HG02943 (cell line): ENCODE data around the gene RAP1GAP2.
"Not testable (repeated sequence)": the region's sequence is repeated elsewhere in the genome, so short reads cannot be mapped to it uniquely, and the experiment has no call there.

Source experiments
- ATAC-seq: cut with Tn5 transposase; IDR thresholded peaks from one replicate; pipeline ENCODE4 v1.9.1; 2021; ENCODE audit warnings: mild to moderate bottlenecking, low read depth, moderate library complexity; ENCODE audit not compliant: unreplicated experiment

The RAP1GAP2 gene

DNA sequence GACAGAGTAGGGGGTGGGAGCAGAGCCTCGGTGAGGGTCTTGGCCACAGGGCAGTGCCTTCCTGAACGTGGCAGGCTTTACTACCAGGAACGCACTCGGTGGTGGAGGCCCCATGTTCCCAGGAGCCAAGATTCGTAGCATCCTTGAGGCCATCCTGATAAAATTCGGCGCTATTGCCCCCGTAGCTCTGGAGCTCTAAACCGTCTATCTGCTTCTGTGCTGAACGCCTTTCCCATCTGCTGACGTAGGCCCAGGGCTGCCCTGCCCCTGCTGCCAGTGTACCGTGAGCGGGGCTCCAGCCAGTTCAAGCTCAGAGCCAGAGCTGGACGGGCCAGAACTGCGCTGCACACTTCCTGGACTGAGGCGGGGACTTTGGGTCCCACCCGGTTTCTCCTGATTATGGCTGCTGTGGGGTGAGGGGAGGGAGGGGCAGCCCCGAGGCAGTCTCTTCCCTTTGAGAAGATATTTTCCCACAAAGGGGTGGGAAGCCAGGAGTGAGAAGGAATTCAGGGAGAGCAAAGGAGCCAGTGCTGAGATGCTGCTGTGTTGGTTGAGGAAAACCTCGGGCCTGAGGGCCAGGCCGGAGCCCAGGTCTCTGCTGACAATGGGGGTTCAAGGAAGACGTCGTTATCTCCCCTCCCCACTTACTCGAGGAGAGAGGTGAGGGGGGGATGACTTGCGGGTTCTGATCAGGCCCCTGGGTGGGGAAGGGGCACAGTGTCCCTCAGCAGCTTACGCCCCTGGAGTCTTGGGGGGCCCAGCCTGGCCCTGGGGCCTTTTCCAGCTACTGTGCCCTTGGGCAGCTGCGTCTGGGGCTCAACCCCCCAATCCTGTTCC is 237.7 kb downstream of the RAP1GAP2 start:
- no peak for ATAC-seq

DNA sequence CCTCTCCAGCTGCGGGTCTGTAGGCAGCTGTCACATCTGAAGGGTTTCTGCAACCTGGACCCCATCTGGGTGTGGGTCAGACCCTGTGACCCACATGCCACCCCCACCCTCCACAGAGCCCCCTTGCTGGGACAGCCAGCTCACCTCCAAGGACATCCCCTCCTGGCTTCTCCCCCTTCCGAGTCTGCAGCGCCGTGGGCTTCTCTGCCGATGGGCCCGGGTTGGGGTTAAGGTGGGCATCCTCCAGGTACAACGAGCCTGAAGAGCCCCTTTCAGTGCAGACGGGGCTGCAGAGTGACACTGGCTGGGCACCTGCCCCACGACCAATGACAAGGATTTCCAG is 238.3 kb downstream of the RAP1GAP2 start:
- no peak for ATAC-seq

DNA sequence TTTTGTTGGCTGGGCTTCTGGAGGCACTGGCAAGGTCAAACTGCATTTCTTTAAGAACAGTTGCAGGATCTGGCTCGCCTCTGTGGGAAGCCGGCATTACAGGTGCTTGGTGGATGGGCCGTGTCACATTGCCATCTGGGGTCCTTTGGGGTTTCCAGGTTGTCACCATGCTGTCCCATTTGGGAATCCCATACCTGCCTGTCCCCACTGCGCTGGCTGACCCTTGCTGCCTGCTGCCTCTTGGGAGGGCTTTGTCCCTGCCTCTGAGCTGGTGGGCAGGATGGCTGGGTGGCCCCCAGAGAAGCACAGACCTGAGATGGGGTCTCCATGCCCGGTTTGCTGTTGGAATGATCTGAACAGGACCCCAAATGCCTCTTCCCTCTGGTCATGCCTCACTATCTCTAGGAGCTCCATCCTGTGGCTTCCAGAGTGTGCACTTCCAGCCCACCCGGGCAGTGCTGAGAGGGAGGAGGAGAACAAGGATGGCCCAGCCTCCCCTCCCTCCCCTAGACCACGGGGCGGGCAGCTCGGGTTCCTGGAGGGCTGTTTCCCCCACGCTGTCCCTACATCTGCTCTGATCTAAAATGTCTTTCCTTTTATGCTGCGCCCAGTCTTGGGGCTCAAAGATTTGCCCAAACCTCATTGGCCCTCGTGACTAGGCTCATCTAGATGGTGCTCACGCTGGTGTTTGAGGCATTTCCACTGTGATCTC is 239.2 kb downstream of the RAP1GAP2 start:
- no peak for ATAC-seq

DNA sequence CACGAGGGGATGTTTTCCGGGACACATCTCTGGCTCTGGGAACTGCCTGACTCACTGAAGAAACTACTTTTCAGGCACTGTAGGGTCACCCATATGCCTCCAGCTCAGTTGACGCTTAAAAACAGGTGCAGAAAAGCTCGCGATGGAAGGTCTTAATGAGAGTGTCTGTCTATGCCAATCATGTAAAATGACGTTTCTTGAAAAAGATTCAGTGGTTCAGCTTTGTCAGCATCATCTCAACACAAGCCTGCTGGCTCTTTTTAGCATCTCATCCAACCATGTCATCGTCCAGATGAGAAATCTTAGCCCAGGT is 239.7 kb downstream of the RAP1GAP2 start:
- no peak for ATAC-seq

DNA sequence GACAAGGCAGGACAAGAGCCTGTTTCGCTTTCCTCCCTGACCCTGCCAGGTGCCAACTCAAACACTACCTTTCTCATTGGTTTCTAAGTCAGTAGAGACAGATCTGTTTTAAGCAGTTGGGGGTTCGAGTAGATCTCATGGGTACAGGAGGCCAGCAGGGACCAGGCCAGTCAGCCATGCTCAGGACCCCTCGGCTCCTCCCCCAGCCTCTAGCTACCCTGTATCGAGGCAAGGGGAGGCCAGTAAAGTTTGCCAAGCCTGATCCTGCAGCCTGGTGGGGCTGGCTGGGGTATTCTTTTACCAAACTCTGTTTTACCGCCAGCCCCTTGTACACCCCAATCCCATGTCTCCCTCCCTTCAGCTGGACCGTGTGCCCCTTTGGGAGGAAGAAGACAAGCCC is 240.6 kb downstream of the RAP1GAP2 start:
- no peak for ATAC-seq

DNA sequence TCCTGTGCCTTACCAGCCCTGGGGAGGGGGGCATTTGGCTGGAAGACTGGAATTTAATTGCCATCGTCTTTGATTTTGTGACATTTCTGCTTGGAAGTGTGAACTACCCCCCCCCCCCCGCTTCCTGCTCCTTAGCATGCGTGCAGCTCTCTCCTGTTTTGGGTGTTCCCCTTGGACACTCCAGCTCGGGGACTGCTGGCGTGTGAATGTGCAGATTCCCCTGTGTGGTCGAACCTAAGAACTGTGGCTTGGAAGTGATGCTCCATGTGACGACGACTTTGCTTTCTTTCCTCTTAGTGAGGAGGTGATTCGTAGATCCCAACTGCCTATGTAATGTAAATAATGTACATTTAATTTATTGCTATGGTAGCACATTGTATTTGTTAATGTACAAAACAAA is 241.0 kb downstream of the RAP1GAP2 start:
- ATAC-seq = no peak

DNA sequence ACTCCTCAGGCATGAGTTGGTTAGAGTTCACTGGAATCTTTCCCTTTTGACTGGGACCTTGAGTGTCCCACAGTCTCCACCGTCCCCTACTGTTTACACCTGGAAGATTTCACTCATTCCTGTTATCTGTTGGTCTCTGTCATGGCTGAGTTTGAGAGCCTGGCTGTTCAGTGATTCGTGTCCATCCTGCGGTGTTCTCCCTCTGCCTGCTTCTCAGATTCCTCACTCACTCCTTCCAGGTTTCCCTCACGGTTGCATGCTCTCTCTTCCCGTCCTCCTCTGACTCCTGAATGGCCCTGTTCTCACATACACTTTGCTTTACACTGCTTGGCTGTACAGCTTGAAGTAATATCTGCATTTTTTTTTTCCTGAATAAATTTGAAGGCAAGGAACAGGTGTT is 242.7 kb downstream of the RAP1GAP2 start:
- no peak for ATAC-seq

DNA sequence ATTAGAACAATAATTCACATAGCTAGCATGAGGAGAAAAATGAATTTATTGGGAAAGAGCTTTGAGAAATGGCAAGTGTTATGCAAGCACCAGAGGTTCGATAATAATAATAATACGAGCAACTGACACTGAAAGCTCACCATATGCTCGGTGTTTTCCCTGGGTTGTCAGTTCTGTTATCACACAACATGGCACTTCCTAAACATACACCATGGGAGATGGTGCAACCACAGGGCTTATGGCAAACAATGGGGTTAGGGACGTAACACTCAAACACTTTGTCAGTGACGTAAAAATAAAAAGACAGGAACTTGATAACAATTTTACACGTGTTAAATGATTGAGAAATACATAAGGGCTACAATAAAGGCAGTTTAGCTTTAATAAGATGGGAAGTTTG is 243.5 kb downstream of the RAP1GAP2 start:
- no peak for ATAC-seq

DNA sequence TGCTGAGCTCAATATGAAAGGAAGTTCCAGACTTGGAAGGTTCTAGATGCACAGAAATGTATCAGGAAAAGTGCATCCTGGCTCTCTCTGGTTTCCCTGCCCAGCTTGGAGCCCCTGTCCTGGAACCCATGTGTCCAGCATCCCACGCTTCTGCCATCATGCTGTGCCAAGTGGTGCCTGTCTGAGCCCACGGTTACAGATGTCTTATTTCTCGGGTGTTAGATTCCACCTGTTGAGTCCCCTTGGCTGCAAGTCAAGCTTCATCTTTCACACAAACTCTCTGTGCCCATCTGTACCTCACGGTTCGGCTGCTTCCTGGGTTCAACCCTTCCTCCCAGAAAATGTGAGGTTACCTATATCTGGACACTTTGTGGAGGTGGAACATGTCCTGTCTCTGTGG is 244.6 kb downstream of the RAP1GAP2 start:
- ATAC-seq = no peak

DNA sequence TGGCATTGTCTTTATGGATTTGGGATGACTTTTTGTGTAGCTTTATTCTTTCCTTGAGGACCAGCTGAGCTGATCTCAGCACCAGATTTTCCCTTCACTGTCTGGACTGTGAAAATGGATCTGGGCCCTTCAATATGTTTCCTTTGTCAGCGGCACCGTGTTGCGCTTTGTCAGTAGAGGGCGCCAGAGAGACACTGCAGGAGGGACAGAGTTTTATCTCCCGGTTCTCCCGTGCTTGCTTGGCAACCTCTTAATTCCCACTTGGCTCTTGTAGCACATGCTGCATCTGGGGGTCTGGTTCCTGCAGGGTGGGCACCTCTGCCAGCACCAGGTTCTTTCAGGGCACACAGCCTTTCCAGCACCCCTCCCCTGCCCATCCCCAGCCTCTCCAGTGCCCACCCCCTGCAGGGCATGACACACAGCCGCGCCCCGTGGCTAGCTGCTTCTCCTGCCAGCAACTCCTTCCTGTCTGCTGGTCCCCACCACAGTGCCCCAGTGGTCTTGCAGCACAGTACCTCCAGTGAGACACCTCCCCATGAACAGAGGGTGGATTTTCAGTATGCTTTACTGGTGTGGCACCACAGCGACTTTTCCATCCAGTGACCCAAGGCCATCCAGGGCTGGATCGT is 247.6 kb downstream of the RAP1GAP2 start:
- ATAC-seq = no peak

DNA sequence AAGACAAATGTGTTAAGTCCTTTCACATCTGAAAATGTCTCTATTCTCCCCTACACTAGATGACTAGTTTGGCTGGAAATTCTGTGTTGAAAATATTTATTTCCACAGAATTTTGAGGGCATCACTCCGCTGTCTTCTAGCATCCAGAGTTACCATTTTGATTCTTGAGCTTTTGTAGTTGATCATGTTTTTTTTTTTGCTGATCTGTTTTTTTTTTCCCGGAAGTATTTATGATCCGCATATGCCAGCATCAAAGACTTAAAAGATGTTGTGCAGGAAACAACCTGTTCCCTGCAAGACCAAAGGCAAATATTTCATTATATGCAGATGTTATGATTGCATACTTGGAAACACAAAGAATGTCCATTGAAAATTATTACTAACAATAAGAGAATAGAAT is 250.5 kb downstream of the RAP1GAP2 start:
- ATAC-seq = no peak

DNA sequence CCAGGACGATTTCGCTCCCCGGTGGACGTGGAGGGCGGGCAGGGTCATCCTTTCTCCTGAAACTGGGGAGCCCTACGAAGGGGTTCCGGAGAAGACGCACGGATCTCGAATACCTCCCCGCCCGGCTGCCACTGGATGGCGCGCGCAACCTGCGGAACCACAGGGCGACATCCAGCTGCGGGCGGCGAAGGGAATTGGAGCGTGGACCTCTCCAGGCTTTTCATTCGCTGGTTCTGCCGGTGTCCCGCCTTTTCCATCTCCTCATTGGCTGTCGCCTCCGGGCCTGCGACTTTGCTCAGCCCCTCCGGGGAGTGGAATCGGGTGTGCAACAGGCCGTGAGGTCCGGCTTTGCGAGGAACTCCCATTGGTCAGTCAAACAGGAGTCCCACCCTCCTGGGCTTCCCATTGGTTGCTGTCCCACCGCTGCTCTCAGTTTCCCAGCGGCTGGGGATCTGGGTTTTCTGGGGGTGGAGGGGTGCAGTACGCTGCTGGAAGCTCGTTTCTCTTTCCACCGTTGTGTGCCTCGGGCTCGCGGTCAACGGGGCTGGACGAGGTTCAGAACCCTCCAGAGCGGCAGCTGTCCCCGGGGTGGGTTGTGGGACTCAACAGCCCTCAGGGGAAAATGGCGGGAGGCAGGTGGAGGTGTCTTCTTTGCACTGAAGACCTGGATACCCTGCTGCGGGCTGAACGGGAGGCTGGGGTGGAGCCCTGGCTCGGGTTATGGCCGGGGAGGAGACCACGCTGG is 252.7 kb downstream of the RAP1GAP2 start:
- ATAC-seq = peak; percentile 91

DNA sequence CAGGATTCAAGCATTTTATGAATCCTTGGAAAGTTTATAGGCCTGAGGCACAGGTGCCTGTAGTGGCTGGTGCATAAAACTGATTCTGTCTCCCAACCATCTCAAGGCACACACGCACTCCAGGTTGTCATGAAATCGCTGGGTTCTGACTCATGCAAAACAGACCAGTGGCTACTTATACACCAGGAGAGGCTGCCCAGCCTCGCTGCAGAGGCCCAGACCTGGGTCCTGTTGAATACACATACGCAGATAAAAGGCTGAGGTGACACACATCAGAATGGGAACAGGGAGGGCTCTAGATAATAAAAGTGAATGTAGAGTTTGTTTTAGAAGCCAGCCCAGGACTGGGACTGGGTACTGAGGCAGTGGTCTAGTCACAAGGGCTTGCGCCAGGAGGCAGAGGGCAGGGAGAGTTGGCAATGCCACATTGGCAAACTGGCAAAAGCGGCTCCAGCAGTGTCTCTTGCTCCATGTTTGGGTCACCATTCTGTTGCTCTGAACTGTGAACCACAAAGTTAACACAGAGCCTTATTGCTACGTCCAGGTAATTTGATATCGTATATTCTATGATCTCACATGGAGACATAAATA is 253.6 kb downstream of the RAP1GAP2 start:
- no peak for ATAC-seq

DNA sequence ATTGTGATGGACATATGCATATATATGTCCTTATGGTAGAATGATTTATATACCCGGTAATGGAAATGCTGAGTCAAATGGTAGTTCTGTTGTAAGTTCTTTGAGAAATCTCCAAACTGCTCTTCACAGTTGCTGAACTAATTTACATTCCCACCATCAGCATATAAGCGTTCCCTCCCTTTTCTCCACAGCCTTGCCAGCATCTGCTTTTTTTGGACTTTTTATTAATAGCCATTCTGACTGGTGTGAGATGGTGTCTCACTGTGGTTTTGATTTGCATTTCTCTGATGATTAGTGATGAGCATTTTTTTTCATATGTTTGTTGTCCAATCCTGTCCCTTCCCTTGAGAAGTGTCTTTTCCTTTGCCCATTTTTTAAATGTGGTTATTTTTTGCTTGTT is 258.6 kb downstream of the RAP1GAP2 start:
- ATAC-seq = not testable (repeated sequence)

DNA sequence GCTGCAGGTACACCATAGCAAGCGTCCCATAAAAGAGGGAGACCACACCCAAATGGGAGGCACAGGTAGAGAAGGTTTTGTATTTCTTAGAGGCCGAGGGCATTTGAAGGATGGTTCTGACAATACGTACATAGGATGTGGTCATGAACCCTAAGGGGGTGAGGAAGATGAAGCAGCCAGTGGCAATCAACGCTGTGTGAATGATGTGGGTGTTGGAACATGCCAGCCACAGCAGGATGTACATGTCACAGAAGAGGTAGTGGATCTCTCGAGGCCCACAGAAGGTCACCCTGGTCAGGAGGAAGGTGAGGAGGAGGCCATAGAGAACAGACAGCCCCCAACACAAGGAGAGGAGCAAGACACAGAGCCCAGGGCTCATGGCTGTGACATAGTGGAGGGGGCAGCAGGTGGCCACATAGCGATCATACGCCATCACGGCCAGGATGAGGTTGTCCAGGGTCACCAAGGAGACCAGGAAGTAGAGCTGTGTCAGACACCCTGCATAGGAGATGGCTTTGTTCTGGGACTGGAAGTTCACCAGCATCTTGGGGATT is 266.7 kb downstream of the RAP1GAP2 start:
- not testable (repeated sequence) for ATAC-seq

DNA sequence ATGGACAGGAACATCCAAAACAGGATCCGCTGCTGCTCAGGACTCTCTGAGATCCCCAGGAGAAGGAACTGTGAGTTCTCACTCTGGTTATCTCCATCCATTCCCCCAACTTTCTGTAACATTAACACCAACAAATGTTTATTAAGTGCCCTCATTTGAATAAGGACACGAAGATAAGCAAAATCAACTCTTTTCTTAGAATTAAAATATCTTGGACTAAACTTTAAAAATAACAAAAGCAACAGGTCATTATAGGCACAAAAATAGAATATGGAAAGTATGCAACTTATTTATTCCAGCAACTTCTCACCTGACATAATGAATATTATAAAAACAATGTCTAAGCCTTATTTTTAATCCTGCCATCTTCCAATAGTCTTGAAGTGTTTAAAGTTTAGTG is 267.3 kb downstream of the RAP1GAP2 start, which contains the start of gene OR1D5:
Gene OR1D5, minus strand, starts transcription at position 101 of the 400 bp plus-strand sequence. Its CDS starts 0 bp downstream, at position 101.
- ATAC-seq = not testable (repeated sequence)

DNA sequence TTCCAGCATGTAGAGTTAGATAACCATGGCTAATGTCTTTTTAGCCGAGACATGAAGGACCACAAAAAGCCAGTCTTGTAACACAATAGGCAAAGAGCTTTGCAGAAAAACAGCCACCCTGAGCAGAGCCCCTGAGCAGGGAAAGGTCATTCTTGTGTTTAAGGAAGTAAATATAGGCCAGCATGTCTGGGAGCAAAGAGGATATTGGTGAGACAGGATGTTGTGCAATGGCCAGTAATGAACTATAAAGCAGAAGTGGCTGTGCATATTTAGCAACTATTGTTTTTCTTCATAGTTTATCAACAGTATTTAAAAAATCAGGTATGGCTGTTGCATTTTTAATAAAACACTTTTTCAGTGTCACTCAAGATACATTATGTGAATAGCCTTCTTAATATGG is 269.0 kb downstream of the RAP1GAP2 start:
- ATAC-seq = not testable (repeated sequence)

DNA sequence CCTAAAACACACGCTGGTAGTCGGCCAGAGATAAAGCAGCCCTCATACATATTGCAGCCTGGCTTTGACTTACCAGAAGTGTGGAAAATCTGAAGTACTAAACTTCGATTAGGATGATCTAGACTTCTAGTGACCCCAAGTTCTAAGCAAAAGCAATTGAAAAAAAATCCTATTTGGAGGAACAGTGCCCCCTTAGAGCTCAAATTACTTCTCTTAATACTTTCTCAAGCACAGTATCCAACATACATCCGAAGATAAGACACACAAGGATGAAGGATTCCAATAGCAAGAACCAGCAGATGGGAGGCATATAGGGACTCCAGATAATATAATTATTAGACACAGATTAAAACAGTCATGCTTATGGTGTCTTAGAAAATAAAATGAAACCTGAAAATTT is 277.6 kb downstream of the RAP1GAP2 start:
- not testable (repeated sequence) for ATAC-seq
